HAP-1 (cell line): Measurements from ENCODE around the gene ITPR2.
"Not testable (repeated sequence)": the region's sequence is repeated elsewhere in the genome, so short reads cannot be mapped to it uniquely, and the experiment has no call there.

Source experiments
- DNase-seq, 2 experiments: peaks; one replicate each; pipeline ENCODE4 v3.0.0-alpha.2; 2016 to 2020; ENCODE audit warnings: low spot score in 2 of 2
- H3K27me3 ChIP-seq: fragments of 250-450 bp; sonication (Bioruptor Pico); 2 replicates; pipeline ENCODE4 v1.5.1; 2020; ENCODE audit warnings: low read depth, mild to moderate bottlenecking, moderate library complexity
- H3K36me3 ChIP-seq: fragments of 250-450 bp; sonication (Bioruptor Pico); replicated peaks from 2 replicates; pipeline ENCODE4 v1.5.1; 2020; ENCODE audit warnings: mild to moderate bottlenecking
- H3K4me1 ChIP-seq: fragments of 250-450 bp; sonication (Bioruptor Pico); 2 replicates; pipeline ENCODE4 v1.5.1; 2020; ENCODE audit warnings: mild to moderate bottlenecking
- H3K4me3 ChIP-seq: fragments of 250-450 bp; sonication (Bioruptor Pico); 2 replicates; pipeline ENCODE4 v1.5.1; 2020; ENCODE audit warnings: mild to moderate bottlenecking, moderate library complexity
- H3K9me3 ChIP-seq: fragments of 250-450 bp; sonication (Bioruptor Pico); 2 replicates; pipeline ENCODE4 v1.5.1; 2020; ENCODE audit warnings: mild to moderate bottlenecking, moderate library complexity
- in situ Hi-C: fragments of 300-500 bp; cut with MboI; formaldehyde crosslinking; loops from 3 replicates; pipeline ENCODE4 v1.14.3; 2020; ENCODE audit warnings: low sequenced_read_pairs, inconsistent platforms, mixed read lengths

Gene ITPR2

DNA sequence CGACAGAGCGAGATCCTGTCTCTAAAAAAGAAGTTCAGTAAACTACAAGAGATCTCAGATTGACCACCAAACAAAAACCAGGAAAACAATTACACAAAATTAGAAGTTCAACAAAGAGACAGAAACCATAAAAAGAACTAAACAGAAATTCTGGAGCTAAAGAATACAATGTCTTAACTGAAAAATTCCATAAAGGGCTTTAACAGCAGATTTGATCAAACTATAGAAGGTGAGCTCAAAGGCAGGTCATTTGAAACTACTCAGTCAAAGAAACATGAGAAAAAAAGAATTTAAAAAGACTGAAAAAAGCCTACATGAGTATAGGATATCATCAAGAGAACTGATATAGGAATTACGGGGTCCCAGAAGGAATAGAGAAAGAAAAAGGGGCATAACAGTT lies 71.2 kb downstream of the ITPR2 start:
- in situ Hi-C loops = no loop called here
- peaks cover 5% of the 10 kb centered on the region for H3K9me3 ChIP-seq
- H3K4me1 ChIP-seq = no peaks in the 10 kb centered on the region
- H3K36me3 ChIP-seq = no peaks in the 10 kb centered on the region
- H3K27me3 ChIP-seq = no peaks in the 10 kb centered on the region
- DNase-seq = no peak
- no peak overlapping the region for H3K4me3 ChIP-seq

DNA sequence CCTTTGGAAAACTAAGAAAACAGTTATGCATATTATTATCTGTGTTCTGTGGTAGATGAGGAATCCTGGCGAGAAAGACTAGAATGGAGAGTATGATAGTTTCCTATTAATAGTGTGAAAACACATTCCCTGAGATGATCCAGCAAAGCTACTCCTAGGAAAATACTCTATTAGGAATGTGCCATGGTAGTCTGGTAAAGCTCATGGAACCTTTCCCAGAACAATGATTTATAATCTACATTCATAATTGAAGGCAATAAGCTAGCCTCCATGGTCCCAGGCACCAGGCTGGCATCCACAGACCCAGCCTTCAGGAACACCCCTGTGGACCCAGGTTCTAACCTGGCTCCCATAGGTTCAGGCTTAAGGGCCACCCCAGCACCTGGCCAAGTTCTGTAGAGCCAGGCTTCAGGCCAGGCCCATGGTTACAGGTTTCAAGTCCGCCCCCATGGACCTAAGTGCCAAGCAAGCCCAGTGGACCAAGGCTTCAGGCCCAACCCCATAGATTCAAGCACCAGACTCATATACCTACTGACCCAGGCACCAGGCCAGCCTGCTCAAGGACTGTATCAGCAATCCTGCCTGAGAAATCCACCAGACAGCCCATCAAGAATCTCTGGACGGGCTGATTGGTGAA lies 72.2 kb downstream of the ITPR2 start:
- H3K27me3 ChIP-seq = no peaks in the 10 kb centered on the region
- H3K4me1 ChIP-seq = no peaks in the 10 kb centered on the region
- H3K36me3 ChIP-seq = no peaks in the 10 kb centered on the region
- in situ Hi-C loops = no loop called here
- DNase-seq = no peak
- H3K4me3 ChIP-seq = no peak overlapping the region
- peaks cover 5% of the 10 kb centered on the region for H3K9me3 ChIP-seq

DNA sequence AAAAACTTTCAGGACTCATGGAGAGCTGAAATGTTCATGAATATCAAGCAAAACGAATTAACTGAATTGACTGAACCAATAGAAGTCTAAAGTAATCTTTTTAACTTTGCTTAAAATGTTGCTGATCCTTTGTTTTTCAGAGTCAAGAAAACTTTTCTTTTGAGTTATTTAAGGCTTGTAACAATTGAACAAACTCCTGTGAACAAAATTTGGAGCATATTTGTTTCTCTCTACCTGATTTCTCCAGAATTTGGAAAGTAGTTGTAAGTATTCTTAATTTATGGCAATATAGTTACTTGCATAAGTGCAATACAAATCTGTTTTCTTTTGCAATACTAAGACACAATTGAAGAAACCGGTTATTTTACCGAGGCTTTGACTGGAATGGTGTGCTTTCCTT lies 77.6 kb downstream of the ITPR2 start:
- in situ Hi-C loops, H3K36me3 ChIP-seq, DNase-seq, H3K27me3 ChIP-seq, H3K4me3 ChIP-seq, H3K4me1 ChIP-seq, H3K9me3 ChIP-seq: not testable (repeated sequence)

DNA sequence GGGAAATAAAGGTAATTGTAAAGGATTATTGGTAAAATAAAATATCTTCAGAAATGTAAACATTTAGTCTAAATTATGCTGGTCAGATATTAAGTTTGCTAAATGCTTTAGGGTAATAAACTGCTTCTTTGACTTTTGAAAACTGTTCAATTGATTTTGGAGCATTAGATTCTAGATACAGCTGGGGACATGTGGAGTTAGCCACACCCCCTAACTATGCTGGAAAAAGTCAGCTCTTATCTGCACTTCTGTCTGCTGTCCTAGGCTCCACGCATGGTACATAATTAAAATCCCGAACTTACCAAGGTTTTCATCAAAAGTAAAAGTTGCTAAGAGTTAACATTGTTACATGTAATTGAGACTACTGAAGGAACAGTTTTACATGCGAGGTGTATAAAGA lies 78.8 kb downstream of the ITPR2 start:
- in situ Hi-C loops = no loop called here
- H3K9me3 ChIP-seq = no peaks in the 10 kb centered on the region
- H3K27me3 ChIP-seq = no peaks in the 10 kb centered on the region
- no peak overlapping the region for H3K4me3 ChIP-seq
- DNase-seq = no peak
- no peaks in the 10 kb centered on the region for H3K4me1 ChIP-seq
- H3K36me3 ChIP-seq = no peaks in the 10 kb centered on the region

DNA sequence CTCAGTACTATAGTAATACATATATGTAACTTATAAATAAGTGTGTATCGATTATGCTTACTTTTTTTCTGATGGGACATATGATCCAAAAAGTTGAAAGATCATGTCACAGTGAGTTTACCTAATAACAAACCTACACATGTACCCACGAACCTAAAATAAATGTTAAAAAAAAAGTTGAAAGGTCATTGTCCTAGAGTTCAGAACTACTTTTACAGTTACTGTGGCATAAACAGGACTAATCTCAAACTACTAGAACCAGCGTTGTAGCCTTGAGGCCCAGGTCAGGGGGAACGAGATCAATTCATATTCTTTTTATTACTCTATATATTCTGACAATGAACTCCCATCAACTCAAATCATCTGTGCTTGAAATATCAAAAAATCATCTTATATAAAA lies 81.8 kb downstream of the ITPR2 start:
- Histone ChIP-seq H3K4me1 (peaks cover 11% of the 10 kb centered on the region), H3K9me3 (no peaks in the 10 kb centered on the region), H3K27me3 (no peaks in the 10 kb centered on the region), H3K36me3 (no peaks in the 10 kb centered on the region), H3K4me3 (no peak overlapping the region)
- in situ Hi-C loops = no loop called here
- DNase-seq = no peak

DNA sequence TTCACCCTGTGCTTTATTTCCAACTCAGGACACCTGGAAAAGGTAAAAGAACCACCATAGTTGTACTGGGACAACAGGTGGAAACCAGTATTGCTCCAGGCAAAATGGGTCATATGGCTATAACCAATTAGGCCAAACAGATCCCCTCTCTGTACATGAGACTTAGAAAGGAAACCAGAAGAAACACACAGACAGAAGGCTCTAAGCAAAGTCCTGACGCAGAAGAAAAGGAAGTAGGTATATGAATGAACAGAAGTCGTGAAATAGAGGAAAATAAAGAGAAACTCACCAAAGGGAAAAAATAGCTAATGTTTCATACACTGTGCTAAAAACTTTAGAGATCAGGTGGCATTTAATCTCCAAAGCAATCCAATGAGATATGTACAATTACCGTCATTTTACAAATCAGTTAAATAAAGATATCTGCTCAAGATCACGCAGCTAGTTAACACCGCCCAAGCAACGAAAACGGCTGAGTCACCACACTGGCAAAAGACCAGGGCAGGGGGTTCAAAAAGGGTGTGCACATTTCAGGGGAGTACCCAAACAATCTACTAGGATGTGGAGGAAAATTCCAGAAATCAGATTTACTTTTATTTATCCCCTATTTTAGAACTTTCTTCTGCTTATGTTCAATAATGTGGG lies 82.3 kb downstream of the ITPR2 start:
- Histone ChIP-seq H3K9me3 (no peaks in the 10 kb centered on the region), H3K4me3 (no peak overlapping the region), H3K4me1 (peaks cover 16% of the 10 kb centered on the region), H3K27me3 (no peaks in the 10 kb centered on the region), H3K36me3 (no peaks in the 10 kb centered on the region)
- no peak for DNase-seq
- in situ Hi-C loops = no loop called here

DNA sequence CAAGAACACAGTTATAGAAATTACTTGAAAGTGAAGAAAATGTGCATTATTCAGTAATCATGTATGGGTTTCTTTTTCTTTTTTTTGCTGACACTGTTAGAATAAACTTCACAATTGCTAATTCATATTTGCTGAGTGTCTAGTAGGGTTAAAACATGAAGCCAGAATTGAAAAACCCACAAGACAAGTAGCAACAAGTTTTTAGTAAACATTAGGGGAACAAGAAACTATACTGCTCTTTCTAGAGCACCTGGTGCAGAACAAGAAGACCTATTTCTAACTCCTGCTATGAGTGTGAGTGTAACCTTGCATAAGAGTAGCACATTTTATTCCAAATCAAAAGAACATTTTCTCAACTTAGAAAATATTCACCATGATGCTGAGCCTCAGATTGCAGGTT lies 83.2 kb downstream of the ITPR2 start:
- Histone ChIP-seq H3K27me3 (no peaks in the 10 kb centered on the region), H3K36me3 (no peaks in the 10 kb centered on the region), H3K4me3 (no peak overlapping the region), H3K9me3 (no peaks in the 10 kb centered on the region), H3K4me1 (peaks cover 22% of the 10 kb centered on the region)
- in situ Hi-C loops = no loop called here
- DNase-seq = no peak

DNA sequence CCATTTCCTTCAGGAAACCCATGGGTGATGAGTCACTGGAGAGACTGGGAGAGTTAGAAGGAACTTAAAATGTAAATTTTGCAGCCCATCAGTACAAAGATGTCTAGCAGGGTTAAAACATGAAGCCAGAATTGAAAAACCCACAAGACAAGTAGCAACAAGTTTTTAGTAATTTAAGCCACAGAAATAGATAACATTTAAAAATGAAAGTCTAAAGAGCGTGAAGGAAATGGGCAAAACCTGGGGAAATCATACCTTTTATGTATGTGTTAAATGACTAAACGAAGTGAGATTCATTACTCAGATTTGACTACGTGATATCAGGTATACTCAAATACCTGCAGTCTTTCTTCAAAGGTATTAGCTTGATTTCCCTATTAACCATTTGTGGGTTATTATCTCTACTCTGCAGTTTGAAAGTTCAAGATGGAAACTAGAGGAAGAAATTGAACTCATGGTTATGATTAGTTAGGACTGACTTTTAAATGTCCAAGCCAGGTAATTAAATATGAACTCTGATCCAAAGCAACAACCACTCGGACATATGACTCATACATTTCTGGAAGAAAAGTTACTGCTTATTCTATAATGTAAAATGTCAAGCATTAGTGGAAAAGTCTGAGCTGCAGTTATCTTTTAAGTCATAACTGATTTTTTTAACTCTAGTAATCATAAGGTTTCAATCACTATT lies 84.1 kb downstream of the ITPR2 start:
- no peaks in the 10 kb centered on the region for H3K36me3 ChIP-seq
- H3K4me3 ChIP-seq = no peak overlapping the region
- in situ Hi-C loops = no loop called here
- H3K4me1 ChIP-seq = peaks cover 22% of the 10 kb centered on the region
- DNase-seq = no peak
- no peaks in the 10 kb centered on the region for H3K27me3 ChIP-seq
- no peaks in the 10 kb centered on the region for H3K9me3 ChIP-seq

DNA sequence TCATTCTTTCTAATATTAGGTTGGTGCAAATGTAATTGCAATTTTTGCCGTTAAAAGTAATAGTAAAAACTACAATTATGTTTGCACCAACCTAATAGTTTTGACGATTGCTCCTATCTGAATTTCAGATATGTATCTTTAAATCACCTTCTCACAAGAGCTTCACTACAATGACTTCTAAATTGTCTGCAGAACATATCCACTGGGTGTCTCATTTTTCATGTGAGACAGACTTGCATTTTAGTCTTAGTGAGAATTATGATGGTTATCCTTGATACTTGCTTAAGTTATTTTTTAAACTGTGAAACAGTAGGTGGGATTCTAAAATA lies 84.6 kb downstream of the ITPR2 start:
- in situ Hi-C loops = no loop called here
- Histone ChIP-seq H3K36me3 (no peaks in the 10 kb centered on the region), H3K4me1 (peaks cover 22% of the 10 kb centered on the region), H3K4me3 (no peak overlapping the region), H3K9me3 (no peaks in the 10 kb centered on the region), H3K27me3 (no peaks in the 10 kb centered on the region)
- no peak for DNase-seq

DNA sequence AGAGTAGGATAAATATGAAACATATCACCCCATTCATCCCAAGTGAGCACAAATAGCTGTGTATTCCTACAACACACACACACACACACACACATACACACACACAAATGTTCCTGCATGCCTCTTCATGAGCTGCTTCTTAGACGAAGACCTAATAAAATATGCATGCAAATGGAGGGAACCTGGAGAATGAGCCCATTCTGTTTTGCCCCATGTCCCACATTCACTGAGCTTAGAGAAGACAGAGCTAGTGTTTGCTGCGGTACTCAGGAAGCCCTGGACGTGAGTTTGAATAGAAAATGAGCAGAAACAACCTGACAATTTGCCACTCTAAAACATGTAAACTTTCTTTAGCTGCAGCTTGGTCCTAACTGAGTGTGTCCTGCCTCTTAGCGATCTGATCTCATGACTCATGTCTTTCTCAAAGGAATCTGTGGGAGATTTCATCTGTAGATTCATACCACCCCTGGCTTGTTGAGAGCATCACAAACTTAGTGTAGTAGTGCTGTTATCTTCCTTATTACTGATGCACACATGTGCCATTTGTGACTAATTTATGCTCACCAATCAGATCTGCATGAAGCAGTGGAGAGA lies 86.8 kb downstream of the ITPR2 start:
- Histone ChIP-seq H3K27me3 (no peaks in the 10 kb centered on the region), H3K36me3 (no peaks in the 10 kb centered on the region), H3K4me1 (peaks cover 25% of the 10 kb centered on the region), H3K9me3 (no peaks in the 10 kb centered on the region), H3K4me3 (no peak overlapping the region)
- no peak for DNase-seq
- in situ Hi-C loops = no loop called here

DNA sequence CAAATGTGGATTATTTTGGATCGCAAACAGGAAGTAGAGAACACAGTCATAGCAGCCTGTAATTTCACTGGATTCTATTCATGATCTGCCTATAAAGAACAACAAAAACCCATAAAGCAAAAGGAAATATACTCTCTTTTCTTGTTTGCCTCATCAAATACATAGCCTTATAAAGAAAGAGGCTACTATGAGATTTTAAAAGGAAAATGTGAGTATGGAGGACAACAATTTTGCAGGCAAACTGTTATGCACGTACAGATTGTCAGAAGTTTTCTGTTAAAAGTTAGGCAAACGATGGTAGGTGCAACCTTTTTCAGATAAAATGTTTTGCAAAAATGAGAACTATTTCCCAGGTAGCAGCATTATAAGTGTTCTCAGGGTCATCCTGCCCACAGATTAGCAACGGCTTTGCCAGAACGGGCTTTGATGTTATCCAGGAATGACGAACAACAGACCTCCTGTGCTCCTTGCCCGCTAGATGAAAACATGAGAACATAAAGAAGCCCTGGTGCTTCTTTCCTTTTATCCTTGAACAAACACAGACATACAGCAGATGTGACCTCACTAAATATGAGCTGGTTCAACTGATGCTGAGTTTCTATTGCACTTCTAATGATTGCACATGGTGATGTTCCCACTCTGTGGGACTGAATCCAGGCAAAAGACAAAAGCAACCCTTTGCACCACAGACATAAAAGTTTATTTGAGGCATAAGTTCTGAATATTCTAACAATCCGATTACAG lies 88.1 kb downstream of the ITPR2 start:
- DNase-seq = no peak
- in situ Hi-C loops = no loop called here
- Histone ChIP-seq H3K4me1 (peaks cover 27% of the 10 kb centered on the region), H3K9me3 (no peaks in the 10 kb centered on the region), H3K36me3 (no peaks in the 10 kb centered on the region), H3K4me3 (no peak overlapping the region), H3K27me3 (no peaks in the 10 kb centered on the region)

DNA sequence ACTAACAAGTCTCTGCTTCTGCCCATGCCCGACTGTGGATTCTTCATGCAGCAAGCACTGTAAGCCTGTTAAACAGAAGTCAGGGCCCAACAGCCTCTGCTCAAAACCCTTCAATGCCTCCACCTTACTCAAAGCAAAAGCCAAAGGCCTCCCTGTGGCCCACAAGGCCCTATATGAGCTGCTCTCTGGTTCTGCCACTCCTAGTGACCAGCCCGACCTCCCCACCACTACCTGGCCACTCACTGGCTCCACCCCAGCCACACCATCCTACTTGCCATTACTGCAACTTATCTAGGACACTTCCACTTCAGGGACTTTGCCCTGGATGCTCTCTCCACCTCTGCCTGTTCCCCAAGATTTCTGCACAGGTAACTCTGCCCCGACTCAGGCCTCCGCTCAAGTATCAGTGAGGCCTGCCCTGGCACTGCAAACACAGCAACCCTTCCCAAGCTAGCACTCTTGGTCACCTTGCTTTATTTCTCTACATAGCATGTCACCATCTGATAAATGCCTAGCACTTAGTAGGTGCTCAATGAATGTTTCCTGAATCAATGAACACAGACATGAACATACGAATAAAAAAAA lies 88.9 kb downstream of the ITPR2 start:
- Histone ChIP-seq H3K4me1 (peaks cover 27% of the 10 kb centered on the region), H3K4me3 (no peak overlapping the region), H3K27me3 (no peaks in the 10 kb centered on the region), H3K36me3 (no peaks in the 10 kb centered on the region), H3K9me3 (no peaks in the 10 kb centered on the region)
- no peak for DNase-seq
- in situ Hi-C loops = no loop called here

DNA sequence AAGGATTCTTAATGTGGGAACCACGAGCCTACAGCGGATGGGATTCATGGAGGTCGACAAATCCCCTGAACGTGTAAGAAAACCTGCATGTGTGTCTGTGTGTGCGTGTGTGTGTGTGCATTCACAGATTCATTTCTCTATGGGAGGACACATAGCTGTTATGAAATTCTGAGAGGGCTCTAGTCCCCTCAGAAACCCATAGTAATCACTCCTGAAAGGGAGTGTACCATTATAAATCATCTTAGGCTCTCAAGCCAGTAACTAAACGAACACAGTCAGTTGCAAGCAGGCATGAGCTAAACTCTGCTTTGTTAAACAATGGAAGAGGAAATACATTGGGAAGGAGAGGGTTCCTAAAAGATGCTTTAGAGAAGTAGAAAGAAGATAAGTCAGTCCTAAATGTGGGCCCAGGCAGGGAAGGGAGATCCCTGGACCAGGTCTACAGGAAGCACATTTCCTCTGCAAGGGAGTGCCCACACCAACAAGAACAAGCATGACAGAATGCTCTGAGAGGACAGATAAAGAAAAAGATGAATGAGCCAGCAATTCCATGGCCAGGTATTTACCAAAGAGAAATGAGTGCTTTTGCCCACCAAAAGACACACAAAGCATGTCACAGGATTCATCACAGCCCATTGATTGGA lies 91.3 kb downstream of the ITPR2 start:
- in situ Hi-C loops = no loop called here
- no peak for DNase-seq

More for the DNA sequence above, 91.3 kb downstream of the ITPR2 start:
- H3K9me3 ChIP-seq = no peaks in the 10 kb centered on the region
- no peak overlapping the region for H3K4me3 ChIP-seq
- H3K4me1 ChIP-seq = peaks cover 21% of the 10 kb centered on the region
- H3K36me3 ChIP-seq = no peaks in the 10 kb centered on the region
- H3K27me3 ChIP-seq = no peaks in the 10 kb centered on the region
